Epidermal melanocyte (primary cell): ENCODE results near the gene ITPR1.

Experiments used
- DNase-seq: peaks from one replicate; pipeline ENCODE4 v3.0.0; 2011; ENCODE audit warnings: low spot score; ENCODE audit not compliant: insufficient read length

ITPR1 gene

GRCh38 chr3:4823385-4823784 lies 330.2 kb downstream of the ITPR1 start:
- no peak for DNase-seq

- DNase-seq = no peak
Measured at GRCh38 chr3:4823986-4824925, 331.1 kb downstream of the ITPR1 start.

DNA sequence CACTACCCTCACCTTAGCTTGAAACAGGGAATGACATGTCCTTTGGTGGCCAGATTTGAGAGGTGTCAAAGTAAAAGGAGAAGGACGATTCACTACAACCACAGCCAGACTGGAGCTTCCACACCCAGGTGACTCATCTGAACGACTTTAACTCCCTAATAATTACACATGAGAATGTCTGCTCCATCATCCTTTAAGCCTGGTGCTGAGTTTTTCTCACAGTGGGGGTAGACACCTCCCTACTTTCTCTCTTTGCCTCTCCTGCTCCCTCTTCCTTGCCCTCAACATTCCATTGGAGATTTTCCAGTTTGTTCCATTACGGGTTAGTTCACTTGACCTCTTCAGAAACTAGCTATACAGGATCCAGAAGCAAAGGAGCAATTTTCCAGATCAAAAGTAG lies 331.8 kb downstream of the ITPR1 start:
- DNase-seq = no peak

DNA sequence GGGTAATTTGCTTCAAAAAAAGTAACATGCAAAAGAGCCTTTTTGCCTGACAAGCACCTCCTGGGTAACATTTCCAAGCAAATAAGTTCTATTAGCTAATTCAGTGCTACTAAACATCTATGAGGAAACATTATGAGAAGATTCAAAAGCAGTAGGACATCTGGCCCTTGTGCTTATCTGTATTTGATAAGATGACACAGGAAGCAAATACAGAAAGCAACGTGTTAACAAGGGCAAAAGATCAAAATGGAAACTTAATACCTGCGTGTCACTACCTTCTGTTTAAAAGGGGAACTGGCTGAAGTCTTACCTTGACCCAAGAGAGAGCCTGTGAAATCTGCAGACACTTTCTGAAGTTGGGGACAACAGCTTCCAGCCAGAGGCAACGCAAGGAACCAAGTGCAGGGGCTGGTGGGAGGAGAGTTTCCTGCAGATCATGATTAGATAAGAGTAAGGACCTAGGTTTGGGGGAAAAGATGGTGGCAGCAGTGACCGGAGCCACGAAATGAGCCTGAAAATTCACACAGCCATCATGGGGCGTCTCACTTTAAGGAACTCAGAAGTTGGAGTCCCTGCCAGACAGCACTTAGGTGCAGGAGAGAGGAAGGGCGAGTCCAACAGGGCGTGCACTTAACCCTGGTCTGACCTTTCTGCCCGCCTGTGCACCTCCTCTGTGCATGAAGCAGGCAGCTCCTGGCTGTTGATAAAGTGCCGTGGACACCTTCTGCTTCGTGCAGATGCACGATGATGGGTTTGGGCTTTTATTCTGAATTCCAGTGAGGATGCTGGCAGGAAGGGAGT lies 332.5 kb downstream of the ITPR1 start:
- no peak for DNase-seq

DNA sequence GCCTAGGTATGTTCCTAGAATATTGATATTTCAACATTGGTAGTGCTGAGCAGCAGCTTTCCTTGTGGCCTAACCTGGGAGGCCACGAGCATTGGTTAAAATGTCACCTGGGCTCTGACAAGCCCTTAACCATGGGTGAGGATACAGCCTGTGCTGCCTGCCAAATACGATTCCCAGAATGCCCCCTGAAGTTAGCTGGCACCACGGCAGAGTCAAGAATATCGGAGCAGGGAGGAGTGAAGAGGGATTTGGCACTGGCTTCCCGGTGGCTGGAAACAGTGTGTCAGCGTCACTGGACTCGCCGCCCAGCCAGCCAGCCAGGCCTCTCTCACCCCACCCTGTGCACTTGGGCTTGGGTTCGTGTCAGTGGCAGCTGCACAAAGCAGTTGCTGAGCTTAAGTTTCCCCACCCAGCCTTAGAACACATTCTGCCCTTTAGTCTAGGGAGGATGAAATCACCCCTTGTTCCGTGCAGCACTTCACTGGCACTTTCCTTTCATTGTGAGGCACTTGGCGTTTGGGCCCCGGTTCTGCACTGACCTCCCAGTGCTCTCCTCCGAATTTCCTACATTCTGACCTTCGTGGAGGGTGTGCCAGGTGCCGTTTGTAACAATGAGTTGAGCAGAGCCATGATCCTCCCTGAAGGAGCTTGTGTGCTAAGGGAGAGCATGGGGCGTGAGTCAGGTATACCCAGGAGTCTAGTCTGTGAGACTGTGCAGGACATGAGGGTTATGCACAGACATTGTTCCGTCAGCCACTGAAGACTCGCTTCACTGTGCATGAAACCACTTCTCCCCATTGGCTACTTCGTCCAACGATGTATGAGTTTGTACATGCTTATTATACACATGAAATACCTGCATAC lies 333.3 kb downstream of the ITPR1 start:
- no peak for DNase-seq

GRCh38 chr3:4827767-4828166 lies 334.6 kb downstream of the ITPR1 start:
- DNase-seq = no peak

DNA sequence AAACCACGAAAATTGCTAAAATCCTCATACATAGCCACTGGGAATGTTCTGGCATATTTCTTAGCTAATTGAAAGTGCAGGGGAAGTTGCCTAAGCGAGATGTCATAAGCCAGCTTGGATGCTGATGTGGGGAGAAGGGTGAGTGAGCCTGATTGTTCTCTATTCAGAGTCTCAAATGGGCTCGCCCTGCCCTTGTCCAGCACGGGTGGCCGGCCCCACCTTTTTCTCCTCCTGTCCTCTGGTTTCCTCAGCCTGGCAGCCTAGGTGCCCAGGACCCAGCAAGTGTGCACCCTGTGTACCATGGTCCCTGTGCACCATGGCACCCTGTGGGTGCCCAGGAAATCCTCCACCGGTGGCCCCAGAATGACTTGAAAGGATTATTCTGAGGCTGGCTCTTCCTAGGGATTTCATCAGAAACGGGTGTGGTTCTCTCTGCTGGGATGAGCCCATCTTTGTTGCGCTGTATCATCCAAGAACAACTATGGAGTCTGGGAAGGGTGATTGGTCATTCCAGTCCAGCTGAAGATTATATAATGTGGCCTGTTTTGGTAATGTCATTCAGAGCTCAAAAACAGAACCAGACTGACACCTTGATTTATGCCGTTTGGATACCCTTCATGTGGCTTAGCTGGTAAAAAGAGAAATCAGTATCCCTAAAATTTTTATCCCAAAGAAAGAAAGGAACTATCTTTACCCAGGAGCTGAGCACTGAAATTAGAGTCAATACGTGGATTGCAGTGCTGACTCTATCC lies 335.3 kb downstream of the ITPR1 start:
- no peak for DNase-seq

- no peak for DNase-seq
Measured at GRCh38 chr3:4829031-4829394, 335.9 kb downstream of the ITPR1 start.

GRCh38 chr3:4830586-4830914 lies 337.4 kb downstream of the ITPR1 start:
- no peak for DNase-seq

- no peak for DNase-seq
Measured at GRCh38 chr3:4831580-4831950, 338.4 kb downstream of the ITPR1 start.

GRCh38 chr3:4833471-4833870 lies 340.3 kb downstream of the ITPR1 start:
- no peak for DNase-seq

DNA sequence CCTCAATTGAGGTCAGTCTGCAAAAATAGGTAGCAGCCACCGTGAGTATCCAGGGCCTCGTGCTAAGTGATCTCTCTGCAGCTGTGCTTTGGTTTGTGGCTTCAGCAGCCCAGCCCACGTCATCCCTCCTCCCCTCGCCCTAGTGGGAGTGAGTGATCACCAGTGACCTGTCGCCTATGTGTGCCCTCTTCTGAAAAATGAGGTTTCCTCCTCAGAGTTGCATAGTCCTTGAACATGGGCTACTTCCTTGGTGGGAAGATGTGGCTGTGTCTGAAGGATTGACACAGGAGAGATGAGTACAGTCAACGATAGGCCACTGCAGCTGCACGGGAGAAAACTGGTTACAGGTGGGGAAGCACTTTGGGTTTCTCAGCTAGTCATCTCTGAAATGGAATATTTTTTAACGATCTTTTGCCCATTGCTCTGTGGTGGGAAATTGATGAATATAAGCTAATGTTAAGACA lies 341.3 kb downstream of the ITPR1 start:
- DNase-seq = no peak

DNA sequence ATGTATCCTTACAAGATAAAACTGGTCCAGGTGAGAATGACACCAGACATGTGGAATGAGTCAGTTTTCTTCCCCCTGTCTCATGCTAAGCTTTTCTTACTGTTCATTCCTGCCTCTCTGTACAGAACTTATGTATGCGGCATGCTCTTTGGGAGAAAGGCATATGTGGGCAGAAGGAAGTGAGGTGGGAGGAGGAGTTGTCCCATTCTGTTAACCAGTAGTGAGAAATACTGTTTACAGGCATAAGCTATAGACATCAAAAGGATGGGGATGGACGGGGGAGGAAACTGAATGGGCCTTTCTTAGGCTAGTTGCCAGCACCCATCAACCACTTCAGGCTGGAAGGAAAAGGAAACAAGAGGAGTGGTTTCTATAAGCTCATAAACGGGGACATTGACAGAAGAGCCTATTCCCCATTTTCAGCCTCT lies 342.5 kb downstream of the ITPR1 start:
- DNase-seq = no peak

DNA sequence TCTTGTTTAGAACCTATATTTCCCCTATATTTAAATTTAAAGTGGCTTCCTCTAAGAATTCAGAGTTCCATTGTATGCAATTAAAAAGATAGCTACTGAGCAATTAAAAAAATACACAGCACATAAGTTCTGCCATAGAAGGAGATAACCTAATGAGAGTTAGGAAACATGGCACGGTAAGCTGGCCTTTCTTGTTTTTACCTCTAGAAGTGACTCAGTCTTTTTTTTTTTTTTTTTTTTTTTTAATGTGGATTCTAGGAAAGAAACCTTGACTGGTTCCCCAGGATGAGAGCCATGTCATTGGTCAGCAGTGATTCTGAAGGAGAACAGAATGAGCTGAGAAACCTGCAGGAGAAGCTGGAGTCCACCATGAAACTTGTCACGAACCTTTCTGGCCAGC lies 343.4 kb downstream of the ITPR1 start:
- no peak for DNase-seq

GRCh38 chr3:4837374-4837930 lies 344.3 kb downstream of the ITPR1 start:
- no peak for DNase-seq

GRCh38 chr3:4838621-4839022 lies 345.5 kb downstream of the ITPR1 start:
- no peak for DNase-seq

DNA sequence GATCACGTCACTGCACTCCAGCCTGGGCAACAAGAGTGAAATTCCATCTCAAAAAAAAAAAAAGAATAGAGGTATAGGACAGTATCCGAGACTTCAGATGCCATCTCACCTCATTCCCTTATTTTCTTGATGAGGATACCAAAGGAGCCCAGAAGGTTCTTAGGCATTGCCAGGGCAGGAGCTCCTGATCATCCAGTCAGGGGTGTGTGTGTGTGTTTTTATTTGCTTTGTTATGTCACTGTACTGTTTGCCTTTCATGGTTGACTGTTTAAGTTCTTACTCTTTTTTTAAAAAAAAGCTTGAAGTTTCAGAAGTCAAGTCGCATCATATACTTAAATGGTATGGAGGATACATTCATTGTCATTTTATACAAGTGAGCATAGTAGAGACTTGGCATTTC lies 346.1 kb downstream of the ITPR1 start:
- no peak for DNase-seq

DNA sequence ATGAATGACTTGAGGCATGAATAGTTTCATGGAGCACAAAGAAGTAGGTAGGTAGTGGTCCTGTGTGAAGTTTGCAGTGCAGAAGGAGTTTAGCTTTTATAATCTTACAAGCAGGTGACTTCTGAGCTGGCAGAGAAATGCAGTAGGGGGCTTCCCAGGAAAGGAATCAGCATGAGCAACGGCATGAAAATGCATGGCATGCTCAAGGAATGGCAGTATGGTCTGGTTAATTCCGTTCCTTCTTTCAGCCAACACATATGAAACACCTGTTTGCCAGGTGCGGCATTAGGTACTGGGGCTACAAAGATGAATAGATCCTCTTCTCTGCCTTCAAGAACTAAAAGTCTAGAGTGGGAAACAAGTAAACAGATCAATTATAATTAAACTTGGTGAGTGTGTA lies 348.1 kb downstream of the ITPR1 start:
- DNase-seq = no peak

- DNase-seq = no peak
Measured at GRCh38 chr3:4841776-4842440, 348.8 kb downstream of the ITPR1 start.

GRCh38 chr3:4843619-4844018 lies 350.5 kb downstream of the ITPR1 start:
- DNase-seq = no peak
